ENCODE data around the gene BMP6.

The BMP6 gene

DNA sequence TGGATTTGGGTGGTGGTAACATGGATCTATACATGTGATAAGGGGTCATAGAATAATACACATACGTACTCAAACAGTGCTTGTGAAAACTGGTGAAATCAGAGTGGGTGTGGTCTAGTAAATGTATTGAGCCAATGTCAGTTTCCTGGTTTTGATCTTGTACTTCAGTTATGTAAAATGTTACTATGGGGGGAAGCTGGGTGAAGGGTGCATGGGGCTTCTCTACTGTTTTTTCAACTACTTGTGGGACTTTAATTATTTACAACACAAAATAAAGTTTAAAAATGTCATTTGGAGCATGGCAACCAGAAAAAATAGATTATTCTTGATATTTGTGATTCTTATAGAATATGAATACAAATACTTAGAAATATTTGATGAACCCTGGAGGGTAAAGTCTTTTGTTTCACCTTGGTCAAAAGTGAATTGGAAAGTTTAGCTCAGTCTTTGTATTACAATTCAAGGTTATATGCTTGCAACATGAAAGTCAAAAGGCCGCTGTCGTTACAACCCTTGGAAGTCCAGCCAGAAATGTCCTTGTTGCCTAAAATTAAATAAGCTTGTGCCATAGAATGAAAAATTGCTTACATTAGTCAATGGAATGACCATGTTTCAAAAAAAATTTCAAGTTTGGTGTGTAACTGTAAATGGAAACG, 110.6 kb downstream of the BMP6 start:
- DNase-seq = no peak

DNA sequence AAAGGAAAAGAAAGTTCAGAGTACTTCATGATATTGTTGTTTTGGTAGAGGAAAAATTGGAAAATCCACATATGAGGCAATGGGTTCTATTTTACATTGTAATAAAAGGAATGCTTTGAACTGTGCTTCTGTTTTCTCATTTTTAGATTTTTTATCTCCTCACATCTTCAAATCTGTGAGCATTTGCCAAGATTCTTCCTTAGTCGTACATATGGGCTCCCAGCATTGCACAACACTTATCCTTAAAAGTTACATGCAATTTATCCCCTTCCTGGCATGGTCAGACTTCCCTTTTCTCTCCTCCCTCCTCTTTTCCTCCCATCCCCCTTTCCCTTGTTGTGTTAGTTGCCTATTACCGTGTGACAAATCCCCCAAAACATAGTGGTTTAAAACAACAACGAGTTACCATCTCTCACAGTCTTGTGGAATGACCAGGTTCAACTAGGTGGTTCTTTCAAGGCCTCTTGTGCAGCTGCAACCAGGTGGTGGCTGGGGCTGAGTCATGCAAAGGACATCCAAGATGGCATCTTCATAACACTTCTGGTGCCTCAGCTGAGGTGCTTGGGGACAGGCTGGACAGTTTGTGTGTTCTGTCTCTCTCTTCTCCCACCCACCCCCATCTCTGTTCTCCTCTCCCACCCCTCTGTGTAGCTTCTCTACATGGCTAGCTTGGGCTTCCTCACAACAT, 116.0 kb downstream of the BMP6 start:
- no peak for DNase-seq

DNA sequence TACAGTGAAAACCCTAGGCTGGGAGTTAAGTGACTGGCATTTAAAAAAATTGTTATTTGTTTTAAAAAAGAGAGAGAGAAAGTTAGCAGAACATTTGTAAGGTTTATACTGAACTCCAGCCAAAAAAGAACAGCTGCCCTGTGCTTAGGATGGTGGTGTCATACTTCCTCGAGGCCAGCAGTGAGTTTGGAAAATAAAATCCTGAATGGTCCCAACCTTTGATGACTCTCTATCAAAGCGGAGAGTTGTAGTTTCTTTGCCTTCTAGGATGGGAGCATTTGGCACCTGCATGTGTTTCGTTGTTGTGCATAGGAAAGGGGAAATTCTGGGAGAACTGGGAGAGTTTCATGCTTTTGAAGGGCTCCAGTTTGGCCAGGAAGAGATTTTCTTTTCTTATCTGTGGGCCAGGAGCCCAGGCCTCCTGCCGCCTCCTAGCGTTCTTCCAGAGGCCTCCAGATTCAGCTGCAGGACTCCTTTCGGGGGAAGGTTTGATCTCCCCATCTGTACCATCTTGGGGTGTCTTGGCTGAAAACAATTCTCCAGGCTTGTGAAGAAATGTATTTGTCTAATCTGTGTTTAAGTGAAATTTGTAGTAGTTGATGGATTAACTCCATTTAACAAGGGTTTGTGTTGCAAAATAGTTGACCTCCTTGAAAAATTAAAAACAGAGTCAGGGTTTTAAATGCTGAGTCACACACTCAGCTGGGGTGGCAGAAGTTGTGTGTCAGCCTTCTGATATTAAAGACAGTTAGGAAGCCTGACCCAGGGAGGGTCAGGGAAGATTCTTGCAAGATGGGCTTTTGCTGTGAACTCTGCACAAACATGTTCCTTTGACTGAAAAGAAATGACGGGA, 121.3 kb downstream of the BMP6 start:
- DNase-seq = no peak

DNA sequence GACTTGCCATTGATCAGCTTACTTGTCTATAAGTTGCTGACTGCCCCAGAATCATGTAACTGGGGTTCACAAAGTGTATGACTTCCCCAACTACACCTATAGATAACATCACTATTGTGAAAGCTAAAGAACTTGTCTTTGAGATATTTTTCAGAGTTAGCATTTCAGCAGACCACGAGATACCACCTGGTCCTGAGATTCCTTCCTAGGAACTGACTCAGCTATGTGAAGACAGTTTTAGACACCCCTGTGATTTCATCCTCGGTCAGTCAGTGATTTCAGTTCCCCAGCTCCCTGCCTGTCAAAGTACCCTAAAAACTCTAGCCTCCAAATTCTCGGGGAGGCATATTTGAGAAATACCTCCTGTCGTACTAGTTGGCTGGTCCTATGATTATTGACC, 122.3 kb downstream of the BMP6 start:
- no peak for DNase-seq

GRCh38 chr6:7851780-7852179, 125.9 kb downstream of the BMP6 start:
- DNase-seq = no peak

GRCh38 chr6:7859591-7859990, 133.7 kb downstream of the BMP6 start:
- DNase-seq = no peak

DNA sequence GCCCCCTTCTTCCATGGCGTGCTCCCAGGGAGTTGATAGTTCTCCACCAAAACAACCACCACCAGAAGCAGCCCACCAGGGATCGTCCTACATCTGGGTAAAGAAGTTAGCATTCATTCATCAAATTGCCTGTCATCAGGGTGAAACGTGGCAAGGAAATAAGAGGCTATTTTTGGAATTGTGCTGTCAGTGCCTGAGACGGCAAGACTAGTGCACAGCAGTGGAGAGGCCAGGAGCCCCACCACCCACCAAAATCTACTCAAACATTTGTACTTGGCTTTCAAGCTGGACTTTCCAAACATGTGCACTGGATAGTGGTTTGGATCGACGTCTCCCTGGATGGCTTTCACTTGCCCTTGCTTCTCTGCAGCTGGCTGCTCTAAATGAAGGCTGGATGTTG, 139.9 kb downstream of the BMP6 start:
- no peak for DNase-seq

DNA sequence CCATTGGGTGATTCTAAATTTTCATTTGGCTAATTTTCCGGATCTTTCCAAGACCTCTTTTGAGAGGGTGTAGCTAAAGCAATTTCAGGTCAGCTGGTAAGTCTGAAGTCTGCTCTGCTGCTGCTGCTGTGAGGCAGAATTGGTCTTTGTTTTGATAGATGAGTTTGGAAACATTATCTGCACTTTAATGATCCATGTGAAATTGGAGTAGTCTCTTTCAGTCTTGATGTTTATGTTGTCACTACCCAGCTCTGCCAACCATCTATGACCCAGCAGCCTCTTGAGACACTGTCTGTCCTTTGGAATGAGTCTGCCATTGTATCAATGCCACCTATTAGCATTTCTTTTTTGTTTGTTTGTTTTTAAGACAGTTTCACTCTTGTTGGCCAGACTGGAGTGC, 140.6 kb downstream of the BMP6 start:
- no peak for DNase-seq

DNA sequence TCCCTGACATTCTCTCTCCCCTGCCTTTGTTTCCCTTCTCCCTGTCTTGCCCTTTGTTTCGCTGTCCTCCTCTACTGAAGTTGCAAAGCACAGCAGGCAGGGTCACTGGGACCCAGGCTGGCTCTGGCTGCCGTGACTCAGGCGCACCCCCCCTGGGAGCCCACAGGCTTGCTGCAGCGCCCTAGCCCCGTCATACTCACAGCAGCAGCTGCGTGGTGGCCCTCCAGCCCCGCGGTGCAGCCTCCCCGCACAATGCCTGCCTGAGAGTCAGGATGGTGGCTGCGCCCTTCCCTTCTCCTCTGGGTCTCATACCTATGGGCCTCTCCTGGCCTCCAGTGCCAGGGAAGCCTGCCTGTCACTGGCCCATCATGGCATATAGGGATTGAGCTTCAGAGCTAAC, 143.0 kb downstream of the BMP6 start:
- no peak for DNase-seq

GRCh38 chr6:7878401-7878964, 152.6 kb downstream of the BMP6 start:
- DNase-seq = no peak

DNA sequence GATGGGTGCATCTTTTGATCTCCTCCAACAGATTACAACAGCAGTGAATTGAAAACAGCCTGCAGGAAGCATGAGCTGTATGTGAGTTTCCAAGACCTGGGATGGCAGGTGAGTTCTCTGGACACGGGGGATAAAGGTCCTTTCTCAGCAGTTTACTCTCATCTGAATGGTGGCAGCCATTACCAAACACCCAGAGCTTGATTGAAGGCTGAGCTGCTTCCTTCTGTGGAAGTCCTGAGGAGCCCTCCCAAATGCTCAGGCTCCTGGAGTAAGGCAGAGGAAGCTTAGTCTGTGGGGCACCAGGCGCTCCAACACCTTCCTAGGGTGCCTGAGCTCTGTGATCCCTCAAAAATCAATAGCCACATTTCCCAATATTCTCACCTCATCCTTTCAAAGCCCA, 153.1 kb downstream of the BMP6 start:
- no peak for DNase-seq

- DNase-seq = no peak
These were observed 153.7 kb downstream of the BMP6 start for GRCh38 chr6:7879579-7879978.

GRCh38 chr6:7879980-7880717, 154.2 kb downstream of the BMP6 start:
- no peak for DNase-seq

GRCh38 chr6:7880718-7881107, 154.8 kb downstream of the BMP6 start:
- DNase-seq = no peak

DNA sequence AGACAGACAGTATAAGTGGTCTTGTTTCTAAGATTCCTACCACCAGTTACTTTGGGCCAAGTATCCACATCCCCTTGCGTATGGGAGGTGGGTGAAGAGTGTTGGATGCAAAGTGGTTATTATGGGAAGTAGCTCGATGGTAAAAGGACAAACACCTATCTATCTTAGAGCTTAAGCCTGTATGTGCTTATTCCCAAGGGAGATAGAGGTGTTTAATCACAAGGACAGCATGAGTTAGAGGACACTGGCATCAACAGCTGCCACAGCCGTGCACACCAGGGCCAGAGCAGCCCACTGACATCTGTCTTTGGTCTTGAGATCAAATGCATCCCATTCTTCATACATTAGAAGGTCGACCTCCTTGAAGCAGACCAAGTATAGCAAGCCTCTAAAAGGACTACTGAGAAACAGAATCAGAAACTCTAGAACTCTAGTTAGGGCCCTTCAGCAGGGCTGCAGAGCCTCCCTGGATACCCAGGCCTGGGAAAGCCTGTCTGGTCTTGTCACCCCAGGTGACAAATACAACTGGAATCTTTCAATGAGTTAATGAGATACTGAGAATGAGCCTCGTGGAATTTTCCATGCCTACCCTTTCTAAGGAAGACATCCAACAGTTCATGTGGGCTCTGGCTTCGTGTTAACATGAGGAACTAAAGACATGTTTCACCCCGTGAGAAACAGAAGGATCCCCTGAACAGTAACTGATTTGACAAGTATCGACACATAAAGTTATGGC, 156.0 kb downstream of the BMP6 start:
- DNase-seq = no peak

DNA sequence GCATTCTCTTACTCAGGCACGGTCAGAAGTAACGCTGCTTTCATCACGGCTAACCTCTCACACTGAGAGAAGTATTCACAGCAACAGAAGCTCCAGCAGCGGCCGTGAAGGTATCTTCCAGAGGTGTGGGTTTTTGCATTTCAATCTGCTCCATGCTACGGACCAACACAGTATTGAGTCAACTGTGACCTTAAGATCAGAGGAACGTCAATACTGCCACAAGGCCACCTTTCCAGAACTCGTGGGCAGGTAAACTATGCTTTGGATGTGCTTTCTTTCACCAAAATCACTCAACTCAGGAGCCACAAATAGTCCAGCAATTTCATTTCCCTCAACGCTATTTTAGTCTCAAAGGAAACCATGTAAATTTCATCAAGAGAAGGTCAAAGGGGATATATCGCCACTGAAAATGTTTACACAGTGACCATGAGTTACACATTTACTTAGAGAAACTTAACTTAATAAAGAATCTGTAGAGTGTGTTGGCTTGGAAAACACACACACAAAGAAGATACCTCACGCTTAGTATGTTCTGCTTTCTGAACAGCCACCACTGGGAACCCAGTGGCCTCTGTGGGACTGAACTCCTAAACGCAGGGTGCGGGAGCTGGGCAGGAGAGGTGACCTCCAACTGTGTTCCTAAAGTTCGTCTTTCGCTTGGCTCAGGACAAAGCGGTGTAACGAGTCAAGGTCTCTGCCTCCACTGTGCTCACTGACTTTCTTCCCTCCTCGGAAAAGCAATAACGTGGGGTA, 156.8 kb downstream of the BMP6 start:
- DNase-seq = no peak

DNA sequence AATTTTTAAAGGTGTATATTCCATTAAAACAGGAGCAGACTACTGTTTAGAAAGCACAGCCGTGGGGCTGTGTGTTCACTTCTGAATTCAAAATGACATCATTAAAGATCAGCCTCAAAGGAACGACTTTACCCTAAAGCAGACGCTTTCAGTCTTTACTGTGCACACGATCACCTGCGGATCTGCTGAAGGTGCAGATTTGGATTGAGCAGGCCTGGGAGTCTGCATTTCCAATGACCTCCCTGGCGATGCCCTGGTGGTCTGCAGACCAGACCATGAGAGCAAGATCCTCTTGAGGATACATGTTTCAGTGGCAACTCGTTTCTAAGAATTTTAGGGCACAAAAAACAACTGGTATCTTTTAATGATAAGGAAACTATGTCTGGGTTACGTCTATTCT, 157.5 kb downstream of the BMP6 start:
- no peak for DNase-seq

DNA sequence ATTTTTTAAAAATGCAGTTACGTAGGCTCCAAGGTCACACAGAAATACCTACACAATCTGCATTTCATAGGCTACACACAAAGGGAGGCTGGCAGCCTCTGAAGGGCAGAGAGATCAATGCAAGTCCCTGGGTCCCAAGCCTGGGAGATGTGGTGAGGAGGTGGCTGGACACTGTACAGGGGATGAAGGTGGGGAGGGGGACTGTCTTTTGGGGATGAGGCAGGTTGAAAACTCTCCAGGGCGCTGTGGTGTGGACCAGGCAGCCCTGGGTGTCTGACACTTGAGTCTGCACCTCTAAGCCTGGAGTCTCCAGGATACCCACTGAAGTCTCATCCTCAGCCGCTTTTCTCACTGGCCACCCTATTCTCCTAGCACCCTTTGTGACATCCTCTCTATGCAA, 160.2 kb downstream of the BMP6 start:
- DNase-seq = no peak

GRCh38 chr6:7887278-7887991, 161.5 kb downstream of the BMP6 start:
- no peak for DNase-seq

DNA sequence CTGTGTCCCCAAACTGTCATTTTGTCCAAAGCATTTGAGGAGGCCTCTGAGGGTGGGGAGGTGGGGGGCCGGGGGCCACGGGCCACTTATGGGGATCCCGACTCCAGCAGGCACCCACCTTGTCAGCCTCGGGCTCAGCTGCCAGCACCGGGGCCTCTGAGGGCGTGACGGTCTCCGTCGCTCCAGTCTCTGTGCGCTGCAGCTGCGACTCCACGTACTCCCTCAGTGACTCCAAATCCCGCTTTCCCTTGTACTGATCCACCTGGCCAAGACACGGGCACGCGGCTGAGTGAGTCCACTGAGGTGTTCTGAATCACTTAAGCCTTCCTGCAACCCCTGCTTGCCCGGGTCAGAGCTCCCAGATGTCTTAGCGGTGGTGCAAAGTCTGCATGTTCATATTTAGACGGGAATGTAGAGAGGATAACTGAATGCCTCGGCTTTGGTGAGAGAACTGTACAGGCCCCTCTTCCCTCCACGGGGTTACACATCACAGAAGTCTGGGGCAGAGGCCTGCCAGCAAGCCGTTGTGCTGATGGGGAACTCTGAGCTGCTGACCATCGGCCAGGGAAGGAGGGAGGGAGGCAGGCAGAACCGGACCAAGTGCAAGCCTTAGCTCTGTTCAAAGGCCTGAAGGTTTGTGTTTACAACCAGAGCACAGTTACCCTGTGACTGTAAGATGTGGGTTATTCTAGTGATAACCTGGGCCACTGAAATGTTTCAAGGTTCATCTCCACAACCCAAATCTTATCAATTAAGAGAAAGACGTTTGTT, 162.9 kb downstream of the BMP6 start:
- no peak for DNase-seq

Measured in NCI-H1436 (cell line).